Activated T-helper 1 cell treated with Interleukin-2 at 50 U/mL for 16 hours (primary cell): ENCODE data around the gene CBLN3.

ENCODE experiments used
- DNase-seq: peaks from one replicate; pipeline ENCODE4 v3.0.0-alpha.2; 2020; ENCODE audit warnings: low read depth

Gene CBLN3

DNA sequence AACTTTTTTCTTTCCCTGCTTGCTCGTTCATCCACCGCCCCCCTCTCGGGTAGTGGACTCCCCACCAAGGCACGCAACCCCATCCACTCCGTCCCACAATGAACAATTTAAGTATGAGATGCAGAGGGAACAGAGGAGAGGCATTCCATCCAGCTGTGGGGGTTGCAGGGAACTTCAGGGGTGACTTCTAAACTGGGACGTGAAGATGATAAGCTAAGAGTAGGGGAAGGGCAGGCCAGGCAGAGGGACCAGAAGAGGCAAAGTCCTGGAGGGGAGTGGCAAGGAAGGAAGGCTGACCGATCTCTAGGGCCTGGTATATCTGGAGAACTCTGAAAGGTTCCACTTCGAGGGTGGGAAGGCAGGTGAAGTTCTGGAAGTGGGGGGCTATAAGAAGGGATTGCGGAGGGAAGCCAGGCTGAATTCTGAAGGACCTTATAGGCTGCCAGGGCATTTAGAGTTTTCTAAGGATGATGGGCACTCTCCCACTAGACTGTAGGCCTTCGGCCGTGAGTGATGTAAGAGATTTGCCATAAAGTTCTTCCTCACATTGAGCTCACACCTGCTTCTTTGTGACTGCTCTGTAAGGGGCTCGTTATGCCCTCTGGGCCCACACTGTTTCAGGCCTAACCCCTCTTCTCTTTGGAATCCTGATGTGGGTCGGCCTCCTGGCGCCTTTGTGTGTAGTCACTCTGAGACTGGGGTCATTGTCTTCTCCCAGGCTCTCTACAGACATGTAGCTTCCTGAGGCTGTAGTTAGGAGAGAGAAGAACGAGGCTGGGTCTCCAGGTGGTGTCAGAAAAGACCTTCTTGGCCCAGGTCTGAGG is 49.3 kb downstream of the CBLN3 start:
- DNase-seq, result no peak

DNA sequence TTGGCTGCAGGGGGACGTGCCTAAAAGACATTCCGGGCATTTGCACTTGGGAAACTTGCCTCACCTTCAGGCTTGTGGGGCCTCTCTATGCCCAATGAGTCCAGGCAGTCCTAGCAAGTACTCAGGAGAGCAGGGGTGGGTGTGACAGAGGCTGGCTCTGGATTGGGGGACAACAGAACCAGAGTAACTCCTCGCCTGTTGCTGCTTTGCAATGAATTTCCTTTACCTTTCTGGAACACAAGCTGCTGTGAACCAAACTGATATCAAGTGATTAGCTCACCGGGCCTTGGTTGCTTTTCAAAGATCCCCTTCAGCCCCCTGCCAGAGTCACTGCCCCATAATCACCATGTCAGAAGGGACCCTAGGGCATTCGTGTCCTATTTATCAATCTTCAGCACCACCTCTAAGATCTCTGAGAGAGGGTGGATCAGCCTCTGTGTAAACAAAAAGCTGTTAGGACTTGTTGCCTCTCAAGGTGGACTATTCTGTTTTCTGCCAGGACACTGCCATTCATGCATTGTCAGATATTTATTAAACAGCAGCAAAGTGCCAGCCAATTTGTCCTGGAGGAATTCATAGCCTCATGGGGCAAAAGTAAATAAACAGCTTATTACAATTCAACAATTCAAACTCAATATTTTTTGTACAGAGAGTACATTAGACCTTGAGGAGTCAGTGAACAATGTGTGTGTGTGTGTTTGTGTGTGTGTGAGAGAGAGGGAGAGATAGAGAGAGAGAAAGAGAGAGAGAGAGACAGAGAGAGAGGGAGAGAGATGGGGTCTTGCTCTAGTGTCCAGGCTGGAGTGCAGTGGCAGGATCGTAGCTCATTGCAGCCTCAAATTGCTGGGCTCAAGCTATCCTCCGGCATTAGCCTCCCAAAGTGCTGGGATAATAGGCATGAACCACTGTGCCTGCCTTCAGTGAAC is 50.2 kb downstream of the CBLN3 start:
- no peak for DNase-seq

DNA sequence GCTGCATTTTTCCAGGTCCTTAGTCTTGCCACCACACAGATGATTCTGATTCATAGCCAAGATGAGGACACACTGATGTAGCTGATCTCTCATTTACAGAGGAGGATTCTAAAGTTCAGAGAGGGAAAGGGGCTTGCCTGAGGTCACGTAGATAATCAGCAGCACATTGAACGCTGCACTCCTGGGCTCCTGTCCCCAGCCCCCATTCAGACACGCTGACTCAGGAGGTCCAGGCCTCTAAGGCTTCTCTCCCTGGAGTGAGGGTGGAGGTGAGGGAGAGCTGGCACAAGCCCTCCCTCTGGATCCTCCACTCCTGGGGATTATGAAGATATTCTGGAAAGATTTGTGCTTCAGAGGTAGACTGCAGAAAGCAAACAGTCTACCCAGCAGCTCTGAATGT is 51.1 kb downstream of the CBLN3 start:
- no peak for DNase-seq

DNA sequence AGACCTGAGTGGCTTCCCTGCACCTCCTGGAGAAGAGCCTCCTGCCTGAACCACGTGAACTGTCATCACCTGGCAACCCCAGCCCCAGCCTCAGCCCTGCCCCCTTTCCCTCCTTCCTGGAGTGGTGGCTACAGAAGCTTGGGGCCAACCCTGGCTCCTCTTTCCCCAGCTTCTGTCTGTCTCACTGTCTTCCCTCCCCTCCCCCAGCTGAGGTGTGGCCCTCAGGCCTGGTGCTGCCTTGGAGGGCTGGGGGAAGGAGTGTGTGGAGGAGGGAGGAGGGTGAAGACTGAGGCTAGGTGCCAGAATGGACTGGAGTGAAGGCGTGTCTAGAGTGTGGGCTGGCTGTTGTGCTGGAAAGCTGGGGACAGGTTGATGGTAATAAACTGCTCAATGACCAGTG is 51.8 kb downstream of the CBLN3 start:
- no peak for DNase-seq

DNA sequence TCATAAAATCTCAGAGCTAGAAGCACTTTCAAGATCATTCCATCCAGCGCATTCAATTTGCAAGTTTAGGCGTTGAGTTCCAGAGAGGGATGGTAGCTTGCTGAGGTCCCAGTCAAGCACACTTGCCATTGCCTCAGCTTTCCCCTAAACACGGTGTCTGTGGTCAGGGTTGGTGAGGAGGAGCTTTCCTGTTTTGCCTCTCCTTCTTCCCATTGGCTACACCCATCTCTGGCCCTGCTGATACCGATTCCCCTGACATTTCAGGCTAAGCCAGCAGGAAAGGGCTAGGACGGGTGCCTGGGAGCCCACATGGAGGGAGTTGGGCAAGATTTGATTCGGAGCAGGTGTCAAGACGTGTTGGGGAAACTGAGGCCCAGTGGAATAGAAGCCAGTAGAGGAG is 52.3 kb downstream of the CBLN3 start:
- DNase-seq, result no peak
